ENCODE data around the gene GPC6. TPM values are rescaled to one million over a fixed set of nuclear protein-coding genes. Genes with fewer than 3 reads are reported as not detected.

GPC6 gene
- total and polyA plus RNA-seq, 4 donors: 5.0 to 37.4 (median 18.9) TPM

GRCh38 chr13:94236132-94236531, 1009.5 kb downstream of the GPC6 start:
- 68 to 70% methylated on average over 2 of the region's 2 CpGs for WGBS, 2 donors
- no peak for DNase-seq
- no peak for ATAC-seq (ENCODE audit: low FRiP score)
- Histone ChIP-seq H3K4me1 (ENCODE audit: control insufficient read depth in 1 of 2, insufficient read depth in 2 of 2, low read length in 2 of 2) (no peaks in the 10 kb centered on the region), H3K27ac (ENCODE audit: low read depth in 1 of 2, low read length in 2 of 2) (no peak overlapping the region), H3K36me3 (ENCODE audit: control insufficient read depth in 1 of 2, insufficient read depth in 2 of 2, low read length in 1 of 2) (no peaks in the 10 kb centered on the region), H3K4me3 (ENCODE audit: low read length in 2 of 2) (no peak overlapping the region), H3K27me3 (ENCODE audit: control insufficient read depth in 1 of 2, insufficient read depth in 2 of 2, low read length in 1 of 2) (no peaks in the 10 kb centered on the region), H3K9me3 (ENCODE audit: control insufficient read depth, low read length) (no peaks in the 10 kb centered on the region)
- intact Hi-C loops (cut with DNase I): no loop called here

GRCh38 chr13:94236872-94237271, 1010.3 kb downstream of the GPC6 start:
- Histone ChIP-seq H3K36me3 (ENCODE audit: control insufficient read depth in 1 of 2, insufficient read depth in 2 of 2, low read length in 1 of 2) (no peaks in the 10 kb centered on the region), H3K9me3 (ENCODE audit: control insufficient read depth, low read length) (no peaks in the 10 kb centered on the region), H3K4me1 (ENCODE audit: control insufficient read depth in 1 of 2, insufficient read depth in 2 of 2, low read length in 2 of 2) (no peaks in the 10 kb centered on the region), H3K4me3 (ENCODE audit: low read length in 2 of 2) (no peak overlapping the region), H3K27ac (ENCODE audit: low read depth in 1 of 2, low read length in 2 of 2) (no peak overlapping the region), H3K27me3 (ENCODE audit: control insufficient read depth in 1 of 2, insufficient read depth in 2 of 2, low read length in 1 of 2) (no peaks in the 10 kb centered on the region)
- ATAC-seq (ENCODE audit: low FRiP score) (no peak), DNase-seq (no peak)
- intact Hi-C loops (cut with DNase I): no loop called here

GRCh38 chr13:94239135-94239534, 1012.5 kb downstream of the GPC6 start:
- WGBS, 2 donors: 75 to 82% methylated on average over 3 of the region's 3 CpGs
- Histone ChIP-seq H3K4me3 (ENCODE audit: low read length in 2 of 2) (no peak overlapping the region), H3K4me1 (ENCODE audit: control insufficient read depth in 1 of 2, insufficient read depth in 2 of 2, low read length in 2 of 2) (no peaks in the 10 kb centered on the region), H3K27ac (ENCODE audit: low read depth in 1 of 2, low read length in 2 of 2) (no peak overlapping the region), H3K9me3 (ENCODE audit: control insufficient read depth, low read length) (no peaks in the 10 kb centered on the region), H3K27me3 (ENCODE audit: control insufficient read depth in 1 of 2, insufficient read depth in 2 of 2, low read length in 1 of 2) (no peaks in the 10 kb centered on the region), H3K36me3 (ENCODE audit: control insufficient read depth in 1 of 2, insufficient read depth in 2 of 2, low read length in 1 of 2) (no peaks in the 10 kb centered on the region)
- DNase-seq (no peak), ATAC-seq (ENCODE audit: low FRiP score) (no peak)
- intact Hi-C loops (cut with DNase I): no loop called here

GRCh38 chr13:94242554-94242953, 1015.9 kb downstream of the GPC6 start:
- intact Hi-C loops (cut with DNase I): no loop called here
- Histone ChIP-seq H3K27me3 (ENCODE audit: control insufficient read depth in 1 of 2, insufficient read depth in 2 of 2, low read length in 1 of 2) (no peaks in the 10 kb centered on the region), H3K4me1 (ENCODE audit: control insufficient read depth in 1 of 2, insufficient read depth in 2 of 2, low read length in 2 of 2) (no peaks in the 10 kb centered on the region), H3K27ac (ENCODE audit: low read depth in 1 of 2, low read length in 2 of 2) (no peak overlapping the region), H3K9me3 (ENCODE audit: control insufficient read depth, low read length) (no peaks in the 10 kb centered on the region), H3K36me3 (ENCODE audit: control insufficient read depth in 1 of 2, insufficient read depth in 2 of 2, low read length in 1 of 2) (no peaks in the 10 kb centered on the region), H3K4me3 (ENCODE audit: low read length in 2 of 2) (no peak overlapping the region)
- ATAC-seq (ENCODE audit: low FRiP score) (no peak), DNase-seq (no peak)

GRCh38 chr13:94243551-94243950, 1016.9 kb downstream of the GPC6 start:
- H3K27me3 ChIP-seq (ENCODE audit: control insufficient read depth in 1 of 2, insufficient read depth in 2 of 2, low read length in 1 of 2): no peaks in the 10 kb centered on the region
- H3K4me3 ChIP-seq (ENCODE audit: low read length in 2 of 2): no peak overlapping the region
- H3K27ac ChIP-seq (ENCODE audit: low read depth in 1 of 2, low read length in 2 of 2): no peak overlapping the region
- H3K36me3 ChIP-seq (ENCODE audit: control insufficient read depth in 1 of 2, insufficient read depth in 2 of 2, low read length in 1 of 2): no peaks in the 10 kb centered on the region
- H3K4me1 ChIP-seq (ENCODE audit: control insufficient read depth in 1 of 2, insufficient read depth in 2 of 2, low read length in 2 of 2): no peaks in the 10 kb centered on the region
- intact Hi-C loops (cut with DNase I): no loop called here
- DNase-seq (no peak), ATAC-seq (ENCODE audit: low FRiP score) (no peak)
- H3K9me3 ChIP-seq (ENCODE audit: control insufficient read depth, low read length): no peaks in the 10 kb centered on the region

- intact Hi-C loops (cut with DNase I): no loop called here
- no peak for ATAC-seq (ENCODE audit: low FRiP score)
- 88 to 92% methylated on average over 1 of the region's 1 CpG for WGBS, 2 donors
- Histone ChIP-seq H3K27me3 (ENCODE audit: control insufficient read depth in 1 of 2, insufficient read depth in 2 of 2, low read length in 1 of 2) (no peaks in the 10 kb centered on the region), H3K36me3 (ENCODE audit: control insufficient read depth in 1 of 2, insufficient read depth in 2 of 2, low read length in 1 of 2) (no peaks in the 10 kb centered on the region), H3K4me1 (ENCODE audit: control insufficient read depth in 1 of 2, insufficient read depth in 2 of 2, low read length in 2 of 2) (no peaks in the 10 kb centered on the region), H3K27ac (ENCODE audit: low read depth in 1 of 2, low read length in 2 of 2) (no peak overlapping the region), H3K4me3 (ENCODE audit: low read length in 2 of 2) (no peak overlapping the region), H3K9me3 (ENCODE audit: control insufficient read depth, low read length) (no peaks in the 10 kb centered on the region)
- DNase-seq: no peak
These were observed 1019.9 kb downstream of the GPC6 start for GRCh38 chr13:94246495-94246894.

GRCh38 chr13:94247890-94248289, 1021.3 kb downstream of the GPC6 start:
- no peak for ATAC-seq (ENCODE audit: low FRiP score)
- DNase-seq: no peak
- no peaks in the 10 kb centered on the region for H3K4me1 ChIP-seq (ENCODE audit: control insufficient read depth in 1 of 2, insufficient read depth in 2 of 2, low read length in 2 of 2)
- no peaks in the 10 kb centered on the region for H3K27me3 ChIP-seq (ENCODE audit: control insufficient read depth in 1 of 2, insufficient read depth in 2 of 2, low read length in 1 of 2)
- no peaks in the 10 kb centered on the region for H3K9me3 ChIP-seq (ENCODE audit: control insufficient read depth, low read length)
- no peak overlapping the region for H3K4me3 ChIP-seq (ENCODE audit: low read length in 2 of 2)
- intact Hi-C loops (cut with DNase I): no loop called here
- H3K36me3 ChIP-seq (ENCODE audit: control insufficient read depth in 1 of 2, insufficient read depth in 2 of 2, low read length in 1 of 2): no peaks in the 10 kb centered on the region
- no peak overlapping the region for H3K27ac ChIP-seq (ENCODE audit: low read depth in 1 of 2, low read length in 2 of 2)
- 88 to 94% methylated on average over 1 of the region's 1 CpG for WGBS, 2 donors

GRCh38 chr13:94248454-94249228, 1022.0 kb downstream of the GPC6 start:
- no peak overlapping the region for H3K27ac ChIP-seq (ENCODE audit: low read depth in 1 of 2, low read length in 2 of 2)
- H3K4me3 ChIP-seq (ENCODE audit: low read length in 2 of 2): no peak overlapping the region
- no peak for ATAC-seq (ENCODE audit: low FRiP score)
- H3K36me3 ChIP-seq (ENCODE audit: control insufficient read depth in 1 of 2, insufficient read depth in 2 of 2, low read length in 1 of 2): no peaks in the 10 kb centered on the region
- WGBS, 2 donors: 90 to 93% methylated on average over 2 of the region's 2 CpGs
- intact Hi-C loops (cut with DNase I): no loop called here
- no peaks in the 10 kb centered on the region for H3K9me3 ChIP-seq (ENCODE audit: control insufficient read depth, low read length)
- no peaks in the 10 kb centered on the region for H3K4me1 ChIP-seq (ENCODE audit: control insufficient read depth in 1 of 2, insufficient read depth in 2 of 2, low read length in 2 of 2)
- no peaks in the 10 kb centered on the region for H3K27me3 ChIP-seq (ENCODE audit: control insufficient read depth in 1 of 2, insufficient read depth in 2 of 2, low read length in 1 of 2)
- no peak for DNase-seq

- no peaks in the 10 kb centered on the region for H3K4me1 ChIP-seq (ENCODE audit: control insufficient read depth in 1 of 2, insufficient read depth in 2 of 2, low read length in 2 of 2)
- ATAC-seq (ENCODE audit: low FRiP score): no peak
- H3K4me3 ChIP-seq (ENCODE audit: low read length in 2 of 2): no peak overlapping the region
- H3K9me3 ChIP-seq (ENCODE audit: control insufficient read depth, low read length): no peaks in the 10 kb centered on the region
- DNase-seq: no peak
- H3K27ac ChIP-seq (ENCODE audit: low read depth in 1 of 2, low read length in 2 of 2): no peak overlapping the region
- no peaks in the 10 kb centered on the region for H3K27me3 ChIP-seq (ENCODE audit: control insufficient read depth in 1 of 2, insufficient read depth in 2 of 2, low read length in 1 of 2)
- WGBS, 2 donors: 56 to 78% methylated on average over 1 of the region's 1 CpG
- intact Hi-C loops (cut with DNase I): no loop called here
- no peaks in the 10 kb centered on the region for H3K36me3 ChIP-seq (ENCODE audit: control insufficient read depth in 1 of 2, insufficient read depth in 2 of 2, low read length in 1 of 2)
These were observed 1022.9 kb downstream of the GPC6 start for GRCh38 chr13:94249512-94249911.
